ENCODE measurements around the gene KRTAP22-2.

Gene KRTAP22-2

DNA sequence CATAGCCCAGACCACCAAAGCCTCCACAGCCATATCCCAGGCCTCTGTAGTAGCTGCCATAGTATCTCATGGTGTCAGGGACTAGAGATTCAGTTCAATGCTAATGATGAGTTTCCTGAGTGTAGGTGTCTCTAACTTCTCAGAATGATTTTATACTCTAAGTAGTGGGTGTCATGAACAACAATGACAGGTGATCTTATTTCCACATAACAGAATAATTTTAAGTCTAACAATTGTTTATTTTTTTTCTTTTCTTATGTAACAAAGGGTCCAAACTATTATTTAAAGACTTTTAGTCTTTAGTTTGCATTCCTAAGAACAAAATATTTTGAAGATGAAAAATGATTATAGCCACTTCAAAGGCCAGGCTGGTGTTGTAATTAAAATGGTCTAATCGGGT is 48.4 kb downstream of the KRTAP22-2 start, which contains the start of gene KRTAP19-6:
KRTAP19-6 (minus strand) TSS at position 101 of the 400 bp plus-strand sequence; CDS start at position 70, 31 bp downstream.
- TF ChIP-seq ZFX (IDR thresholded peaks at IDR 0.05) (no peak), CTCF (conservative IDR thresholded peaks at IDR 0.05) (no peak)
- H3K27ac ChIP-seq, result no peak within 1 kb of the TSS

Data from C4-2B (cell line).